ENCODE data around the gene ATP6V0D1.

The ATP6V0D1 gene

GRCh38 chr16:67526149-67526791, 45.3 kb upstream of the ATP6V0D1 start:
- H3K36me3 Mint-ChIP-seq (ENCODE audit: low read depth): no peaks in the 10 kb centered on the region
- peaks cover 13% of the 10 kb centered on the region for H3K4me1 Mint-ChIP-seq
- peak overlapping the region; percentile 72 to 83 (median 81) for H3K4me3 Mint-ChIP-seq
- no peak for TF ChIP-seq CTCF (IDR thresholded peaks at IDR 0.05; ENCODE audit: unreplicated experiment in 3 of 3)
- H3K27me3 Mint-ChIP-seq (ENCODE audit: low read depth): peaks cover 13% of the 10 kb centered on the region
- peak overlapping the region; percentile 45 to 70 (median 57) for H3K27ac Mint-ChIP-seq
- no peaks in the 10 kb centered on the region for H3K9me3 Mint-ChIP-seq

- H3K27ac Mint-ChIP-seq: no peak overlapping the region
- H3K4me1 Mint-ChIP-seq: peaks cover 8% of the 10 kb centered on the region
- peaks cover 13% of the 10 kb centered on the region for H3K27me3 Mint-ChIP-seq (ENCODE audit: low read depth)
- no peaks in the 10 kb centered on the region for H3K9me3 Mint-ChIP-seq
- H3K36me3 Mint-ChIP-seq (ENCODE audit: low read depth): no peaks in the 10 kb centered on the region
- H3K4me3 Mint-ChIP-seq: peak overlapping the region; percentile 22 to 61 (median 51)
- TF ChIP-seq CTCF (IDR thresholded peaks at IDR 0.05; ENCODE audit: unreplicated experiment in 3 of 3): peak in 1 of 3 experiments; percentile 12
Observed at GRCh38 chr16:67525176-67525860, 44.4 kb upstream of the ATP6V0D1 start.

GRCh38 chr16:67521095-67521804, 40.3 kb upstream of the ATP6V0D1 start:
- H3K36me3 Mint-ChIP-seq (ENCODE audit: low read depth): no peaks in the 10 kb centered on the region
- peak overlapping the region; percentile 86 to 92 (median 87) for H3K4me3 Mint-ChIP-seq
- H3K27me3 Mint-ChIP-seq (ENCODE audit: low read depth): peaks cover 13% of the 10 kb centered on the region
- TF ChIP-seq CTCF (IDR thresholded peaks at IDR 0.05; ENCODE audit: unreplicated experiment in 3 of 3): peak; percentile 62 to 83 (median 72)
- peaks cover 10% of the 10 kb centered on the region for H3K4me1 Mint-ChIP-seq
- no peaks in the 10 kb centered on the region for H3K9me3 Mint-ChIP-seq
- H3K27ac Mint-ChIP-seq: peak overlapping the region; percentile 84 to 99 (median 97)

GRCh38 chr16:67519242-67519641, 38.3 kb upstream of the ATP6V0D1 start:
- no peaks in the 10 kb centered on the region for H3K9me3 Mint-ChIP-seq
- H3K4me1 Mint-ChIP-seq: peaks cover 12% of the 10 kb centered on the region
- peak overlapping the region; percentile 14 to 95 (median 56) for H3K27ac Mint-ChIP-seq
- H3K4me3 Mint-ChIP-seq: peak overlapping the region; percentile 43 to 75 (median 75)
- no peaks in the 10 kb centered on the region for H3K27me3 Mint-ChIP-seq (ENCODE audit: low read depth)
- no peaks in the 10 kb centered on the region for H3K36me3 Mint-ChIP-seq (ENCODE audit: low read depth)
- no peak for TF ChIP-seq CTCF (IDR thresholded peaks at IDR 0.05; ENCODE audit: unreplicated experiment in 3 of 3)

- Mint-ChIP-seq H3K4me3 (peak overlapping the region; percentile 64 to 75 (median 75)), H3K9me3 (no peaks in the 10 kb centered on the region), H3K36me3 (ENCODE audit: low read depth) (no peaks in the 10 kb centered on the region), H3K4me1 (peaks cover 12% of the 10 kb centered on the region), H3K27ac (peak overlapping the region; percentile 82 to 95 (median 95)), H3K27me3 (ENCODE audit: low read depth) (no peaks in the 10 kb centered on the region)
- TF ChIP-seq CTCF (IDR thresholded peaks at IDR 0.05; ENCODE audit: unreplicated experiment in 3 of 3): no peak
Observed at GRCh38 chr16:67518676-67519075, 37.7 kb upstream of the ATP6V0D1 start.
